ENCODE measurements around the gene STPG4. TPM values are rescaled to one million over a fixed set of nuclear protein-coding genes. Genes with fewer than 3 reads are reported as not detected.

STPG4 gene
- total and polyA plus RNA-seq, 2 donors from 2014 or later = not detected

GRCh38 chr2:47076126-47076506, 79.0 kb downstream of the STPG4 start:
- no peak overlapping the region for H3K4me3 ChIP-seq (ENCODE audit: low read length in 3 of 3)
- no peaks in the 10 kb centered on the region for H3K36me3 ChIP-seq (ENCODE audit: control insufficient read depth in 2 of 3, insufficient read depth in 3 of 3, low read length in 3 of 3)
- H3K9ac ChIP-seq (ENCODE audit: low read length in 3 of 3) = no peak overlapping the region
- DNase-seq = peak in 1 of 5 donors; percentile 63
- intact Hi-C loops (cut with DNase I) = no loop called here
- H3K27me3 ChIP-seq (ENCODE audit: control insufficient read depth, insufficient read depth, low read length) = no peaks in the 10 kb centered on the region
- no peak for TF ChIP-seq CTCF (IDR thresholded peaks at IDR 0.05; ENCODE audit: borderline replicate concordance, extremely low read depth, insufficient read depth)
- no peak for FAIRE-seq
- H3K9me3 ChIP-seq (ENCODE audit: control insufficient read depth in 2 of 3, insufficient read depth in 1 of 3, low read length in 3 of 3) = no peaks in the 10 kb centered on the region
- peak overlapping the region in 1 of 2 donors; percentile 60 for H3K27ac ChIP-seq (ENCODE audit: low read depth in 2 of 2, low read length in 2 of 2)
- peaks cover 0 to 29% (median 20%) of the 10 kb centered on the region in 3 donors for H3K4me1 ChIP-seq (ENCODE audit: control insufficient read depth in 2 of 3, insufficient read depth in 2 of 3, low read depth in 1 of 3, low read length in 3 of 3)

GRCh38 chr2:47075361-47076125, 79.6 kb downstream of the STPG4 start:
- TF ChIP-seq CTCF (IDR thresholded peaks at IDR 0.05; ENCODE audit: borderline replicate concordance, extremely low read depth, insufficient read depth) = no peak
- Histone ChIP-seq H3K9me3 (ENCODE audit: control insufficient read depth in 2 of 3, insufficient read depth in 1 of 3, low read length in 3 of 3) (no peaks in the 10 kb centered on the region), H3K27me3 (ENCODE audit: control insufficient read depth, insufficient read depth, low read length) (no peaks in the 10 kb centered on the region), H3K36me3 (ENCODE audit: control insufficient read depth in 2 of 3, insufficient read depth in 3 of 3, low read length in 3 of 3) (no peaks in the 10 kb centered on the region), H3K27ac (ENCODE audit: low read depth in 2 of 2, low read length in 2 of 2) (no peak overlapping the region), H3K4me1 (ENCODE audit: control insufficient read depth in 2 of 3, insufficient read depth in 2 of 3, low read depth in 1 of 3, low read length in 3 of 3) (peaks cover 0 to 35% (median 20%) of the 10 kb centered on the region in 3 donors), H3K9ac (ENCODE audit: low read length in 3 of 3) (no peak overlapping the region), H3K4me3 (ENCODE audit: low read length in 3 of 3) (no peak overlapping the region)
- DNase-seq (peak in 2 of 5 donors; percentile 43 to 72), FAIRE-seq (no peak)
- intact Hi-C loops (cut with DNase I) = no loop called here

GRCh38 chr2:47074691-47075090, 80.4 kb downstream of the STPG4 start:
- DNase-seq = peak in 1 of 5 donors; percentile 72
- no peak overlapping the region for H3K9ac ChIP-seq (ENCODE audit: low read length in 3 of 3)
- no peak for FAIRE-seq
- H3K4me1 ChIP-seq (ENCODE audit: control insufficient read depth in 2 of 3, insufficient read depth in 2 of 3, low read depth in 1 of 3, low read length in 3 of 3) = peaks cover 0 to 38% (median 26%) of the 10 kb centered on the region in 3 donors
- no peak overlapping the region for H3K27ac ChIP-seq (ENCODE audit: low read depth in 2 of 2, low read length in 2 of 2)
- H3K4me3 ChIP-seq (ENCODE audit: low read length in 3 of 3) = no peak overlapping the region
- H3K9me3 ChIP-seq (ENCODE audit: control insufficient read depth in 2 of 3, insufficient read depth in 1 of 3, low read length in 3 of 3) = no peaks in the 10 kb centered on the region
- intact Hi-C loops (cut with DNase I) = no loop called here
- no peak for TF ChIP-seq CTCF (IDR thresholded peaks at IDR 0.05; ENCODE audit: borderline replicate concordance, extremely low read depth, insufficient read depth)
- H3K27me3 ChIP-seq (ENCODE audit: control insufficient read depth, insufficient read depth, low read length) = no peaks in the 10 kb centered on the region
- no peaks in the 10 kb centered on the region for H3K36me3 ChIP-seq (ENCODE audit: control insufficient read depth in 2 of 3, insufficient read depth in 3 of 3, low read length in 3 of 3)

Measured in kidney (tissue), 14 donors.